Brain microvascular endothelial cell (primary cell): ENCODE results near the gene THADA.

Source experiments
- DNase-seq: peaks from one replicate; pipeline ENCODE4 v3.0.0-alpha.2; 2020
- H3K27ac ChIP-seq: fragments of 250-450 bp; sonication (Bioruptor Pico); 2 replicates; pipeline ENCODE4 v1.5.1; 2020; ENCODE audit warnings: mild to moderate bottlenecking, moderate library complexity
- H3K27me3 ChIP-seq: fragments of 250-450 bp; sonication (Bioruptor Pico); replicated peaks from 2 replicates; pipeline ENCODE4 v1.5.1; 2020; ENCODE audit warnings: mild to moderate bottlenecking
- H3K36me3 ChIP-seq: fragments of 250-450 bp; sonication (Bioruptor Pico); replicated peaks from 2 replicates; pipeline ENCODE4 v1.5.1; 2020; ENCODE audit warnings: mild to moderate bottlenecking
- H3K4me3 ChIP-seq: 2 replicates; pipeline ENCODE4 v1.5.1; 2011; ENCODE audit warnings: low read depth, mild to moderate bottlenecking, control low read depth, low read length, moderate library complexity
- CTCF ChIP-seq: IDR thresholded peaks from 2 replicates; pipeline ENCODE4 v1.5.1; 2011; ENCODE audit warnings: low read depth, mild to moderate bottlenecking, moderate library complexity, low read length, control low read depth, inconsistent platforms; ENCODE audit errors: missing control alignments
- in situ Hi-C: cut with HindIII; loops from 2 replicates; pipeline ENCODE4 v1.10.0; 2017; ENCODE audit warnings: low sequenced_read_pairs, low pct_ligation_motif_present

Gene THADA

GRCh38 chr2:43460174-43460546 lies 135.7 kb downstream of the THADA start:
- H3K4me3 ChIP-seq: no peak overlapping the region
- in situ Hi-C loops: no loop called here
- DNase-seq: no peak
- H3K27ac ChIP-seq: no peak overlapping the region
- H3K36me3 ChIP-seq: no peaks in the 10 kb centered on the region
- TF ChIP-seq CTCF: no peak
- H3K27me3 ChIP-seq: no peaks in the 10 kb centered on the region

- Histone ChIP-seq H3K36me3 (no peaks in the 10 kb centered on the region), H3K4me3 (no peak overlapping the region), H3K27ac (peak overlapping the region; percentile 71), H3K27me3 (no peaks in the 10 kb centered on the region)
- in situ Hi-C loops: no loop called here
- no peak for TF ChIP-seq CTCF
- DNase-seq: peak; percentile 72
Measured at GRCh38 chr2:43459446-43460173, 136.2 kb downstream of the THADA start.

- Histone ChIP-seq H3K27me3 (no peaks in the 10 kb centered on the region), H3K36me3 (no peaks in the 10 kb centered on the region), H3K4me3 (no peak overlapping the region), H3K27ac (peak overlapping the region; percentile 71)
- DNase-seq: peak; percentile 57
- in situ Hi-C loops: no loop called here
- no peak for TF ChIP-seq CTCF
Measured at GRCh38 chr2:43458014-43458628, 137.7 kb downstream of the THADA start.

GRCh38 chr2:43455731-43456642 lies 139.9 kb downstream of the THADA start:
- H3K27ac ChIP-seq: peak overlapping the region; percentile 63
- H3K27me3 ChIP-seq: no peaks in the 10 kb centered on the region
- TF ChIP-seq CTCF: no peak
- in situ Hi-C loops: no loop called here
- DNase-seq: peak; percentile 67
- H3K4me3 ChIP-seq: no peak overlapping the region
- no peaks in the 10 kb centered on the region for H3K36me3 ChIP-seq

- Histone ChIP-seq H3K4me3 (no peak overlapping the region), H3K27ac (peak overlapping the region; percentile 63), H3K27me3 (no peaks in the 10 kb centered on the region), H3K36me3 (no peaks in the 10 kb centered on the region)
- in situ Hi-C loops: no loop called here
- no peak for TF ChIP-seq CTCF
- no peak for DNase-seq
Measured at GRCh38 chr2:43455296-43455695, 140.5 kb downstream of the THADA start.
